H9 (cell line): ENCODE measurements around the gene PAQR5. TPM values are rescaled to one million over a fixed set of nuclear protein-coding genes. Genes with fewer than 3 reads are reported as not detected.
A peak's percentile ranks its signal among the peaks of the same experiment; 100 is the strongest.

Experiments
- DNase-seq: peaks from one replicate; pipeline ENCODE4 v3.0.0-alpha.2; 2017
- H2AFZ ChIP-seq: one replicate; pipeline ENCODE4 v1.6.1; 2013; ENCODE audit warnings: mild to moderate bottlenecking, low read length, control low read depth, moderate library complexity
- H2AK5ac ChIP-seq: 2 replicates; pipeline ENCODE4 v1.6.1; 2013; ENCODE audit warnings: low read length, control low read depth, mixed read lengths; ENCODE audit not compliant: insufficient read length
- H2BK120ac ChIP-seq: one replicate; pipeline ENCODE4 v1.6.1; 2013; ENCODE audit warnings: low read depth, mild to moderate bottlenecking, low read length, control low read depth, inconsistent platforms; ENCODE audit not compliant: poor library complexity, severe bottlenecking
- H2BK12ac ChIP-seq: 2 replicates; pipeline ENCODE4 v1.6.1; 2013; ENCODE audit warnings: low read length, control low read depth, mixed read lengths, low read depth; ENCODE audit not compliant: insufficient read length
- H2BK15ac ChIP-seq: 2 replicates; pipeline ENCODE4 v1.6.1; 2013; ENCODE audit warnings: low read depth, low read length, control low read depth
- H2BK20ac ChIP-seq: one replicate; pipeline ENCODE4 v1.6.1; 2013; ENCODE audit warnings: low read depth, mild to moderate bottlenecking, low read length, control low read depth, inconsistent platforms; ENCODE audit not compliant: poor library complexity, severe bottlenecking
- H2BK5ac ChIP-seq: 2 replicates; pipeline ENCODE4 v1.6.1; 2013; ENCODE audit warnings: low read length, control low read depth, mixed read lengths; ENCODE audit not compliant: insufficient read length
- H3K14ac ChIP-seq: 2 replicates; pipeline ENCODE4 v1.6.1; 2013; ENCODE audit warnings: low read length, control low read depth; ENCODE audit not compliant: insufficient read depth
- H3K18ac ChIP-seq: 2 replicates; pipeline ENCODE4 v1.6.1; 2013; ENCODE audit warnings: low read depth, mild to moderate bottlenecking, mixed read lengths, low read length, control low read depth; ENCODE audit not compliant: insufficient read length
- H3K23ac ChIP-seq: 2 replicates; pipeline ENCODE4 v1.6.1; 2013; ENCODE audit warnings: low read length, control low read depth, mixed read lengths, low read depth; ENCODE audit not compliant: insufficient read length
- H3K23me2 ChIP-seq: 2 replicates; pipeline ENCODE4 v1.6.1; 2013; ENCODE audit warnings: low read depth, mild to moderate bottlenecking, mixed read lengths, low read length, control low read depth; ENCODE audit not compliant: insufficient read length, poor library complexity, severe bottlenecking
- H3K27ac ChIP-seq: 2 replicates; pipeline ENCODE4 v1.5.1; 2013; ENCODE audit warnings: low read length, control low read depth, mixed read lengths, low read depth; ENCODE audit not compliant: insufficient read length
- H3K27me3 ChIP-seq: 2 replicates; pipeline ENCODE4 v1.6.1; 2013; ENCODE audit warnings: low read length, control low read depth, inconsistent platforms; ENCODE audit not compliant: insufficient read depth
- H3K4ac ChIP-seq: 2 replicates; pipeline ENCODE4 v1.6.1; 2013; ENCODE audit warnings: low read depth, mild to moderate bottlenecking, control low read depth, inconsistent platforms, low read length, moderate library complexity
- H3K4me1 ChIP-seq: 2 replicates; pipeline ENCODE4 v1.6.1; 2013; ENCODE audit warnings: low read length, control low read depth, inconsistent platforms; ENCODE audit not compliant: insufficient read depth
- H3K4me2 ChIP-seq: 2 replicates; pipeline ENCODE4 v1.6.1; 2013; ENCODE audit warnings: low read length, control low read depth, mixed read lengths; ENCODE audit not compliant: insufficient read length, insufficient read depth
- H3K56ac ChIP-seq: 2 replicates; pipeline ENCODE4 v1.6.1; 2013; ENCODE audit warnings: low read depth, mild to moderate bottlenecking, mixed read lengths, low read length, control low read depth; ENCODE audit not compliant: insufficient read length
- H3K79me1 ChIP-seq: 2 replicates; pipeline ENCODE4 v1.6.1; 2013; ENCODE audit warnings: low read depth, mild to moderate bottlenecking, moderate library complexity, low read length, control low read depth, inconsistent platforms; ENCODE audit not compliant: insufficient read depth, poor library complexity, severe bottlenecking
- H3K79me2 ChIP-seq: 2 replicates; pipeline ENCODE4 v1.6.1; 2013; ENCODE audit warnings: low read length, control low read depth, inconsistent platforms; ENCODE audit not compliant: insufficient read depth
- H3K9ac ChIP-seq: 2 replicates; pipeline ENCODE4 v1.6.1; 2013; ENCODE audit warnings: low read length, control low read depth, mixed read lengths; ENCODE audit not compliant: insufficient read length; ENCODE audit errors: extremely low read depth
- H3K9me3 ChIP-seq: one replicate; pipeline ENCODE4 v1.6.1; 2013; ENCODE audit warnings: low read depth, low read length, inconsistent platforms; ENCODE audit not compliant: control insufficient read depth
- H3T11ph ChIP-seq: one replicate; pipeline ENCODE4 v1.6.1; 2013; ENCODE audit warnings: mild to moderate bottlenecking, low read length, control low read depth, inconsistent platforms
- H4K20me1 ChIP-seq: one replicate; pipeline ENCODE4 v1.6.1; 2013; ENCODE audit not compliant: control insufficient read depth, insufficient read length, insufficient read depth
- H4K5ac ChIP-seq: 2 replicates; pipeline ENCODE4 v1.6.1; 2013; ENCODE audit warnings: low read depth, mild to moderate bottlenecking, mixed read lengths, low read length, control low read depth; ENCODE audit not compliant: insufficient read length
- H4K8ac ChIP-seq: replicated peaks from 2 replicates; pipeline ENCODE4 v1.6.1; 2013; ENCODE audit warnings: low read length, control low read depth, mixed read lengths, low read depth; ENCODE audit not compliant: insufficient read length
- H4K91ac ChIP-seq: 2 replicates; pipeline ENCODE4 v1.6.1; 2013; ENCODE audit warnings: low read depth, mild to moderate bottlenecking, moderate library complexity, mixed read lengths, low read length, control low read depth; ENCODE audit not compliant: insufficient read length
- H3K27ac Mint-ChIP-seq, 3 experiments: 2 replicates in 2 of 3; 3 replicates in 1 of 3; pipeline ENCODE4 v1.8.0; 2020 to 2021; ENCODE audit warnings: mixed read lengths in 3 of 3, mild to moderate bottlenecking in 1 of 3, moderate library complexity in 1 of 3
- H3K27me3 Mint-ChIP-seq: 2 replicates; pipeline ENCODE4 v1.8.0; 2021; ENCODE audit warnings: low read depth, mild to moderate bottlenecking, moderate library complexity, mixed read lengths
- H3K36me3 Mint-ChIP-seq, 3 experiments: 2 replicates in 2 of 3; 3 replicates in 1 of 3; pipeline ENCODE4 v1.8.0; 2020 to 2021; ENCODE audit warnings: low read depth in 3 of 3, mixed read lengths in 3 of 3; ENCODE audit not compliant: insufficient read depth in 1 of 3
- H3K4me1 Mint-ChIP-seq, 2 experiments: 2 replicates each; pipeline ENCODE4 v1.8.0; 2020; ENCODE audit warnings: mixed read lengths in 2 of 2
- H3K4me3 Mint-ChIP-seq, 2 experiments: 2 replicates in 1 of 2; 3 replicates in 1 of 2; pipeline ENCODE4 v1.8.0; 2020 to 2021; ENCODE audit warnings: mild to moderate bottlenecking in 2 of 2, mixed read lengths in 2 of 2, moderate library complexity in 1 of 2
- H3K9me3 Mint-ChIP-seq, 2 experiments: 2 replicates in 1 of 2; 3 replicates in 1 of 2; pipeline ENCODE4 v1.8.0; 2020; ENCODE audit warnings: mild to moderate bottlenecking in 2 of 2, mixed read lengths in 2 of 2, moderate library complexity in 1 of 2
- WGBS: extraction: QIAGEN DNeasy Blood & Tissue Kit; methylation state at CpG from one replicate; pipeline ENCODE4 v1.1.7; 2013; ENCODE audit warnings: missing lambda C conversion rate, low lambda C conversion rate, mixed read lengths; ENCODE audit not compliant: insufficient read length; ENCODE audit errors: extremely low coverage; 5-methylcytosine and 5-hydroxymethylcytosine counted together
- total RNA-seq: library from RNA; stranded (reverse); gene quantifications from 2 replicates; pipeline ENCODE4 v1.2.1, GENCODE V29; 2021
- TF ChIP-seq, protein P1 (sequence below): fragments of 200-600 bp; sonication (generic); conservative IDR thresholded peaks from 3 replicates; pipeline ENCODE4 v1.8.0; 2021; ENCODE audit warnings: antibody characterized with exemption, mild to moderate bottlenecking

PAQR5 gene
- total RNA-seq, 1 experiment from 2014 or later: 1.6 TPM

DNA sequence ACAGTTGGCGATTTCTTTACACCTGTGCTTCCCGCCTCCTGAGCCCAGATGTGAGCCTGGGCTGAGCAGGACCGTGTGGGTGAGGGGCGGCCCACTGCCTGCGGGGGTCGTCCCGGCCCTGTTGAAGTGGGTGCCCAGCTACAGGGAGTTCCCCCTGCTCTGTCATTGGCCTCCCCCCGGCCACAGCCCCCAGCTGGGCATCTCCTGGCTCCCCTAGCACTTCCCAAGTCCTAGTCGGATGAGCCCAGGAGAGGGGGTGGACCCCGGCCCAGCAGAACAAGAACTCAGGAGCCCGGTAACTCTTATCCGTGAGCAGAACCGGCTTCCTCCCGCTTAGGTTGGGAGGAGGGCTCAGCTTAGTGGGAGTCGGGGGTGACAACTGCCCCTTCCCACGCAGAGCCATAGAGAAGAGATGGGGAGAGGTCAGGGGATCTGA lies 757 bp downstream of the PAQR5 start:
- Histone ChIP-seq H2BK12ac (no peak overlapping the region), H2BK5ac (no peak overlapping the region), H2AFZ (no peak overlapping the region), H3K18ac (no peak overlapping the region), H3K4me2 (peak overlapping the region; percentile 75), H2BK120ac (no peak overlapping the region), H3K9ac (no peak overlapping the region), H2BK20ac (no peak overlapping the region), H3K27me3 (peaks cover 8% of the 10 kb centered on the region; the same call in 1 of the 2 replicates), H3K4me1 (no peaks in the 10 kb centered on the region), H4K5ac (no peak overlapping the region), H4K20me1 (no peaks in the 10 kb centered on the region), H3K79me1 (no peaks in the 10 kb centered on the region), H3K14ac (no peak overlapping the region; the same call in 1 of the 2 replicates), H3K56ac (no peak overlapping the region), H3K23me2 (peaks cover 6% of the 10 kb centered on the region), H3K23ac (no peak overlapping the region), H3K9me3 (no peaks in the 10 kb centered on the region), H4K8ac (no peak overlapping the region), H3T11ph (no peak overlapping the region), H4K91ac (no peak overlapping the region), H3K4ac (no peak overlapping the region), H3K79me2 (no peaks in the 10 kb centered on the region), H2AK5ac (no peak overlapping the region), H2BK15ac (no peak overlapping the region), H3K27ac (no peak overlapping the region)
- H3K4me3 Mint-ChIP-seq: peak overlapping the region; percentile 49 to 72
- peaks cover 80% of the 10 kb centered on the region for H3K27me3 Mint-ChIP-seq
- no CpG with 5 or more reads among the region's 16 CpGs for WGBS
- DNase-seq: no peak
- H3K36me3 Mint-ChIP-seq: peaks cover 0 to 3% (median 0%) of the 10 kb centered on the region in 3 experiments; a peak in 2 of 7 replicates
- H3K27ac Mint-ChIP-seq: no peak overlapping the region
- peaks cover 7 to 23% of the 10 kb centered on the region in 2 experiments for H3K4me1 Mint-ChIP-seq
- H3K9me3 Mint-ChIP-seq: no peaks in the 10 kb centered on the region; a peak in 1 of 5 replicates
- TF ChIP-seq, protein P1, sequence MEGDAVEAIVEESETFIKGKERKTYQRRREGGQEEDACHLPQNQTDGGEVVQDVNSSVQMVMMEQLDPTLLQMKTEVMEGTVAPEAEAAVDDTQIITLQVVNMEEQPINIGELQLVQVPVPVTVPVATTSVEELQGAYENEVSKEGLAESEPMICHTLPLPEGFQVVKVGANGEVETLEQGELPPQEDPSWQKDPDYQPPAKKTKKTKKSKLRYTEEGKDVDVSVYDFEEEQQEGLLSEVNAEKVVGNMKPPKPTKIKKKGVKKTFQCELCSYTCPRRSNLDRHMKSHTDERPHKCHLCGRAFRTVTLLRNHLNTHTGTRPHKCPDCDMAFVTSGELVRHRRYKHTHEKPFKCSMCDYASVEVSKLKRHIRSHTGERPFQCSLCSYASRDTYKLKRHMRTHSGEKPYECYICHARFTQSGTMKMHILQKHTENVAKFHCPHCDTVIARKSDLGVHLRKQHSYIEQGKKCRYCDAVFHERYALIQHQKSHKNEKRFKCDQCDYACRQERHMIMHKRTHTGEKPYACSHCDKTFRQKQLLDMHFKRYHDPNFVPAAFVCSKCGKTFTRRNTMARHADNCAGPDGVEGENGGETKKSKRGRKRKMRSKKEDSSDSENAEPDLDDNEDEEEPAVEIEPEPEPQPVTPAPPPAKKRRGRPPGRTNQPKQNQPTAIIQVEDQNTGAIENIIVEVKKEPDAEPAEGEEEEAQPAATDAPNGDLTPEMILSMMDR: no peak
